Activated naive CD8-positive, alpha-beta T cell treated with anti-CD3 and anti-CD28 coated beads, Interleukin-2, amount 50 U/mL, for 24 hours (primary cell): ENCODE results near the gene EHBP1.

Experiments
- ATAC-seq: fragments of 150-1000 bp; cut with Tn5 transposase; one replicate; pipeline ENCODE4 v1.10.0; 2021
- DNase-seq: peaks from one replicate; pipeline ENCODE4 v3.0.0; 2021
- H3K27ac Mint-ChIP-seq: one replicate; pipeline ENCODE4 v1.8.0; 2021; ENCODE audit warnings: mild to moderate bottlenecking, mixed read lengths
- H3K27me3 Mint-ChIP-seq: one replicate; pipeline ENCODE4 v1.8.0; 2021; ENCODE audit warnings: mixed read lengths
- H3K36me3 Mint-ChIP-seq: one replicate; pipeline ENCODE4 v1.8.0; 2021; ENCODE audit warnings: low read depth, mixed read lengths
- H3K4me1 Mint-ChIP-seq: one replicate; pipeline ENCODE4 v1.8.0; 2021; ENCODE audit warnings: mixed read lengths
- H3K4me3 Mint-ChIP-seq: one replicate; pipeline ENCODE4 v1.8.0; 2021; ENCODE audit warnings: mild to moderate bottlenecking, moderate library complexity, mixed read lengths
- H3K9me3 Mint-ChIP-seq: one replicate; pipeline ENCODE4 v1.8.0; 2021; ENCODE audit warnings: mixed read lengths

Gene EHBP1

GRCh38 chr2:63044362-63045327, 339.1 kb downstream of the EHBP1 start:
- DNase-seq (no peak), ATAC-seq (no peak)
- H3K27me3 Mint-ChIP-seq = peaks cover 53% of the 10 kb centered on the region
- H3K4me3 Mint-ChIP-seq = no peak overlapping the region
- no peak overlapping the region for H3K27ac Mint-ChIP-seq
- peaks cover 11% of the 10 kb centered on the region for H3K36me3 Mint-ChIP-seq
- H3K9me3 Mint-ChIP-seq = no peaks in the 10 kb centered on the region
- peaks cover 26% of the 10 kb centered on the region for H3K4me1 Mint-ChIP-seq

- no peak overlapping the region for H3K4me3 Mint-ChIP-seq
- H3K4me1 Mint-ChIP-seq = peaks cover 32% of the 10 kb centered on the region
- ATAC-seq = no peak
- H3K27ac Mint-ChIP-seq = no peak overlapping the region
- peaks cover 10% of the 10 kb centered on the region for H3K36me3 Mint-ChIP-seq
- peaks cover 65% of the 10 kb centered on the region for H3K27me3 Mint-ChIP-seq
- no peak for DNase-seq
- no peaks in the 10 kb centered on the region for H3K9me3 Mint-ChIP-seq
Observed at GRCh38 chr2:63046552-63046951, 341.0 kb downstream of the EHBP1 start.

DNA sequence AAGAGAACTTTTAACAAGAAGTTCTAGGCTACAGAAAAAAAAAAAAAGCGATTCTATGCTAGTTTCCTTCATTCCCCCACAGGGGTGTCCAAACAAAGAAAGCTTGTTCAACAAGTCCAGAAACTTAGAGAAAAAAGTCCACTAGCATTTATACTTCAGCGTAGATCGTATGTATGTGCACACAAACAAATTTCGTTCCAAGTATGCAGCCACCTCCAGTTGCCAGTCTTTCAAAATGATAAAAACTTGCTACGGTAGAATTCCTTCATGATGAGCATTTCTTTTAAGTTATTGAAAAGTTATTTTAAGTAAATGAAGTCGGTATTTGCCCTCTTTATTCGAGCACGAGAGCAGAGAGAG, 341.4 kb downstream of the EHBP1 start:
- H3K4me3 Mint-ChIP-seq = peak overlapping the region; percentile 53
- no peaks in the 10 kb centered on the region for H3K9me3 Mint-ChIP-seq
- ATAC-seq = no peak
- H3K27me3 Mint-ChIP-seq = peaks cover 67% of the 10 kb centered on the region
- no peak for DNase-seq
- H3K4me1 Mint-ChIP-seq = peaks cover 32% of the 10 kb centered on the region
- no peak overlapping the region for H3K27ac Mint-ChIP-seq
- H3K36me3 Mint-ChIP-seq = peaks cover 10% of the 10 kb centered on the region

- H3K27ac Mint-ChIP-seq = no peak overlapping the region
- H3K36me3 Mint-ChIP-seq = peaks cover 10% of the 10 kb centered on the region
- H3K4me3 Mint-ChIP-seq = peak overlapping the region; percentile 53
- no peaks in the 10 kb centered on the region for H3K9me3 Mint-ChIP-seq
- no peak for ATAC-seq
- peaks cover 73% of the 10 kb centered on the region for H3K27me3 Mint-ChIP-seq
- peak; percentile 24 for DNase-seq
- H3K4me1 Mint-ChIP-seq = peaks cover 37% of the 10 kb centered on the region
Observed at GRCh38 chr2:63047321-63048279, 342.1 kb downstream of the EHBP1 start.

DNA sequence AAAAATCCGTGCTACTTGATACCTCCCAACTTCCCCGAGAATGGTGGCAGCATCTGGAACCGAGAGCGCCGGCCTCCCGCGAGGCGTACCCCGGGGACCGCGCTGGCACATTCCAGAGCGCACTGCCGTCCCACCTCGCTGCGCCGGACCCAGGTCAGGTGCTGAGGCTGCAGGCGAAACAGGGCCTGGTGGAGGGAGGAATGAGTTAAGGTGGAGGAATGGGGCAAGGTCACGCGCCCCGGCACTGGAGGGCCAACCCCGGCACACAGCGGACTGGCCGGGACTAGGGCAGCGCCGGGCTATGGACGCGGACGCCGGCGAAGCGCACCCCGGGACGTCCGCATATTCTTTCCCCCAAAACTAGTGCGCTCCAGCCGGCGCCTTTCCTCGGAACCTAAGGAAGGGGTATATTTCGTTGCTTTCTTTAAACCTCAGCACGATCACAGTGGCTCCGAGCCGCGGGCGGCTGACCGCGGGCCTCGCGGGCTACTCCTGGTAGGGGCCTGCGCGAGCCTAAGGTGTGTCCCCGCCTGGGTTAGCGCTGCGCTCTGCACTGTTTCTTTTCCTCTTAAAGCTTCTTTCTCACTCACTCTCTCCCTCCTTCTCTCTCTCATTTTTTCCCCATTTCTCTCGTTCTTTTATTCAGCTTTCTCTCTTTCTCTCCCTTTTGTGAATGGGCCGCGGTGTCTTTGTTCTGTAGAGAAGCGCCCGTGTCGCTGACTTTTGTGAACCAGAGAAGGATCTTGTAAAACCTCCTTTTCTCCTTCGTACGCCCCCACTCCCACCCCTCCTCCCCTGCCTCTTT, 343.1 kb downstream of the EHBP1 start:
- no peak overlapping the region for H3K27ac Mint-ChIP-seq
- peak overlapping the region; percentile 82 for H3K4me3 Mint-ChIP-seq
- peaks cover 80% of the 10 kb centered on the region for H3K27me3 Mint-ChIP-seq
- H3K9me3 Mint-ChIP-seq = no peaks in the 10 kb centered on the region
- peaks cover 10% of the 10 kb centered on the region for H3K36me3 Mint-ChIP-seq
- peaks cover 41% of the 10 kb centered on the region for H3K4me1 Mint-ChIP-seq
- peak; percentile 10 for DNase-seq
- ATAC-seq = no peak

DNA sequence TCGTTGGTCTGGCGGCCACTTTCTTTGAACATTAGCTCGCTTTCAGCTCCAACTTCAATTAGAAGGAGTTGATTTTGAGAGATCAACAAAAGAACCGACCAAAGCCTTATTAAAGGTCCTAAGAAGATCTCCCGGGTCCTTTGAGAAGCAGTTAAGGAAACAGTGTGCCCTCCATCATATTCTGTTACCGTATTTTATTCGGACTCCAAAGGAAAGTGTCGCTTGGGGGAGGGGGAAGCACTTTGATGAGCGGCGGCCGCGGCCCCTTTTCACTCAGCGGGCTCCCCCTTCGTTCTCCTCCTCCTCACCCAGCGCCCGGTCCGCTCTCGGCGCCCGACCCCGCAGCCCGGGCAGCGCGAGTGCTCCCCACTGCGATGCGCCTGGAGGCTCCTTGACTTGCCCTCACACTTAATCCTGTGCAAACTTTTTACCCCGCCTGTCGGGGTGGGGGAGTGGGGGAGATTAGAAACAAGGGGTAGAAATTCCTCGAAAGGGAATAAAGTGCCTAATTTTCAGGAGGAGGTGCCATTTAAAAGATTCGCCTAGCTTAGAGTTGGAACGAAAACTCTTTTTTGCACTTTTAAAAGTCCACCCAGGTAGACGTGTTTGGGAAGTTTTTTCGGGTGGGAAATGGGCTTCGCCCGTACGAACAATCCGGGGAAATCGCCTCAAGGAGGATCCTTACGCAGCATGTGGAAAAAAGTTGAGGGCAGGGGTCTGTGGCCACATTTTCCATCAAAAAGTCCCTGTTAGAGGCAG, 343.9 kb downstream of the EHBP1 start:
- peak; percentile 12 for DNase-seq
- Mint-ChIP-seq H3K36me3 (peaks cover 10% of the 10 kb centered on the region), H3K4me1 (peaks cover 48% of the 10 kb centered on the region), H3K9me3 (no peaks in the 10 kb centered on the region), H3K4me3 (peak overlapping the region; percentile 82), H3K27me3 (peaks cover 83% of the 10 kb centered on the region), H3K27ac (no peak overlapping the region)
- ATAC-seq = no peak

DNA sequence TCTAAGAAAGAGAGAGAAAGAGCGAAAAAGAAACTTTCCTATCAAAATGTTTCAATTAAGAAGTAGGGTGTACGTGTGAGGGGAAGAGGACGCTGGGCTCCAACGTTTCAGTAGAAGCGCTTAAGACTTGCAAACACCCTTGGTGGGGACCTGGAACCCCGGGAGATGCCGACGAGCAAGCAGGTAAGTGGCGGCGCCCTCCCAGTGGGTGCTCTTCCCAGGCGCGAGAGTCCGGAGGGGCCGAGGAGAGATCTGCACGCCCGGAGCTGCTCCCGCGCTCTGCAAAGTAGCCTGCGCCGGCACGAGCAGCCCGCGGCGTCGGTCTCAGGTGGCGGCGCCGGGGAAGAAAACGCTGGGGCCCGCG, 344.4 kb downstream of the EHBP1 start:
- ATAC-seq (peak; percentile 13), DNase-seq (peak; percentile 18)
- Mint-ChIP-seq H3K36me3 (peaks cover 10% of the 10 kb centered on the region), H3K27ac (no peak overlapping the region), H3K9me3 (no peaks in the 10 kb centered on the region), H3K4me3 (peak overlapping the region; percentile 82), H3K27me3 (peaks cover 86% of the 10 kb centered on the region), H3K4me1 (peaks cover 54% of the 10 kb centered on the region)

DNA sequence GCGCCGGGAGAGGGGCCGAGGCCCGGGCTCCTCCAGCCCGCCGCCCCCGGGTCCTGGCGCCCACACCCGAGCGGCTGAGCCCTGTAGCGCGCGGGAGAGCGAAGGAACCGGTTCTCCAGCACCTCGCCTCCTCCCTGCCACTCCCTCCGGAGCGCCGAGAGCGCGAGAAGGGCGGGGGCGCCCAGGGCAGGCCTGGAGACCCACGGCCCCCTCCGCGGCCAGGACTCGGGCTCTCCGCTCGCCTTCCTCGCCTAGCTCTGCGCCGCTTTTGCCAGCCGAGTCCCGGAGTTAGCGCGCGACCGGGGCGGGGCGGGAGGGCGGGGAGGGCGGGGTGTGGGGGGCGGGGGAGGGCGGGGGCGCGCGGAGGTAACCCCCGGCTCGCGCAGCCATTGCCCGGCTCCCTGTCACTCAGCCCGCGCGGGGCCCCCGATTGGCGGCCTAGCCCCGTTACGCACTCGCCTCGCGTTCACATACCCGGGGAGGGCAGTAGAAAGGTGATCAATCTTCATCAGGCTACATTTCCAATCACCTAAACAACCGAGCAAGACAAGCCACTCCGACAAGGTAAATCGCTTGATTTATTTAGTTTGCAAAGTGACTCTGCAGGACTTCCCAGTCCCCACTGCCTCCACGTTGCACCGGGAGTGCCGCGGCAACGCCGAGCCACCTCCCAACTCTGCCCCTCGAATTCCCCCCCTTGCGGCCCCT, 345.0 kb downstream of the EHBP1 start, which contains the start of gene OTX1:
Gene OTX1 (plus strand): TSS at position 497 of the 708 bp plus-strand sequence. CDS start 2,161 bp downstream, outside the sequence.
- peaks cover 8% of the 10 kb centered on the region for H3K36me3 Mint-ChIP-seq
- peak within 1 kb of the TSS; percentile 82 for H3K4me3 Mint-ChIP-seq
- peak; percentile 82 for ATAC-seq
- H3K27ac Mint-ChIP-seq = no peak within 1 kb of the TSS
- no peaks in the 10 kb centered on the region for H3K9me3 Mint-ChIP-seq
- H3K27me3 Mint-ChIP-seq = peaks cover 87% of the 10 kb centered on the region
- DNase-seq = peak; percentile 65
- peaks cover 56% of the 10 kb centered on the region for H3K4me1 Mint-ChIP-seq

DNA sequence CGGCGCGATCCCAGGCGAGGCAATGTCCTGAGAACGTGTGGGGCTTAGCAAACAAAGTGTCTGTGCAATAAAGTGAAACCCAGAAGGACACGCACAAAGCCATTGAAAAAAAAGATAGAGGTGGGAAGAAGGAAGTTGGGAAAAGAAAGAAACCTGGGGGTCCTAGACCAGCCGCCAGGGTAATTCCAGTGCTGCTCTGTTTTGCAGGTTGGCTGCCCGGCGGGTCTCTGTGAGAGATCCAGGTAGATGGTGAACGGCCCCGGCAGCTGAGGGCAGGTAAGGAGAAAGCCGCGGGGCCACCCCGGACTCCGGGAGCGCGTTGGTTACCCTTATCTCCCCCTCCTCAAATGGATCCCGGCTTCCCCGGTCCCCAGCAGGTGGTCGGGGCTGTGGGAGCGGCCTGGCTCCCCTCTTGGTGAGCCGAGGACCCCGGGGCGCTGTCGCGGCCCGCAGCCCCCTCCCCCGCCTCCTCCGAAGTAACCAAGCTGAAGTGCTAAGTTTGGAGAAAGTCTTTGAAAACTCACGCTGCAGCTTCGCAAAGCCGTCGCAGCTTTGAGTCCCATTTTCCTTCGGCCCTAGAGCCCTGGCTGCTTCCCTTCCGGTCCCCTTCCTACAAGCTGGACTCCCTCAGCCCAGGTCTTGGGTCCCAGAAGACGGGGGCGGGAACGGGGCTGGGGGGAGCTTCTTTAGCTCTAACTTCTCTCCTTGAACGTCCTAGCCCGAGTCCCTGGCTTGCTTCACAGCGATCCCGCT, 345.7 kb downstream of the EHBP1 start:
- Mint-ChIP-seq H3K4me3 (peak overlapping the region; percentile 75), H3K9me3 (no peaks in the 10 kb centered on the region), H3K36me3 (peaks cover under 1% of the 10 kb centered on the region), H3K4me1 (peaks cover 64% of the 10 kb centered on the region), H3K27me3 (peaks cover 87% of the 10 kb centered on the region), H3K27ac (no peak overlapping the region)
- DNase-seq = peak; percentile 2
- no peak for ATAC-seq

- Mint-ChIP-seq H3K27me3 (peaks cover 87% of the 10 kb centered on the region), H3K36me3 (no peaks in the 10 kb centered on the region), H3K4me1 (peaks cover 65% of the 10 kb centered on the region), H3K27ac (no peak overlapping the region), H3K4me3 (peak overlapping the region; percentile 75), H3K9me3 (no peaks in the 10 kb centered on the region)
- DNase-seq = peak; percentile 5
- no peak for ATAC-seq
Observed at GRCh38 chr2:63051795-63052333, 346.4 kb downstream of the EHBP1 start.

DNA sequence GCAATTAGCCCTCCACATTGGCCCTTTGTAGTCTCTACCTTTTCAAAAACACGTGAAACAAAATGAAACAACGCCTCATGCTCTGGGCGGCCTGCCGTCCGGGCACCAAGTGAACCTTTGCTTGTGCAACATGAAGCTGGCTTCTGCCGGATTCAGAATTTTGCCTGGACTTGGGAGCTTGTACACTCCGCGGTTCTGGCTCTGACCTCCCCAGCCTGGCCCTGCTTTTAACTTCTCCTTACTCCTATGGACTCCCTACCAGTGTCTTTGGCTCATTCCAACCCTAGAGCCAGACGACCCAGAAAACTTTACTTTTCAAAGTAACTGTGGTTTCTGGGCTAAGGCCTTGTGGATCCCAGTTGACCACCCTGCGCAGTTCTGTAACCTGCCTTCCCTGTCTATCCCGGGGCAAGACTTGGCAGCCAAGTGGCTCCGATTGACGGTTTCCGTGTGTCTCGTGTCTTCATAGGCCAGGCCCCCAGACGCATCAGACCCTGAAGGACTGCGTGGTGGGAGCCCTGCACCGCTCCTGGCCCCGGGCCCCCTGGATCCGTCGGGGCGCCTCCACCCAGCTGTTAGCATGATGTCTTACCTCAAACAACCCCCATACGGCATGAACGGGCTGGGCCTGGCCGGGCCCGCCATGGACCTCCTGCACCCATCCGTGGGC, 347.0 kb downstream of the EHBP1 start:
- H3K4me3 Mint-ChIP-seq = peak overlapping the region; percentile 6
- no peak overlapping the region for H3K27ac Mint-ChIP-seq
- H3K27me3 Mint-ChIP-seq = peaks cover 88% of the 10 kb centered on the region
- H3K4me1 Mint-ChIP-seq = peaks cover 65% of the 10 kb centered on the region
- DNase-seq = peak; percentile 2
- H3K36me3 Mint-ChIP-seq = no peaks in the 10 kb centered on the region
- no peaks in the 10 kb centered on the region for H3K9me3 Mint-ChIP-seq
- no peak for ATAC-seq
